HG03558 (cell line): ENCODE measurements around the gene C12orf57.

Experiments used
- ATAC-seq: cut with Tn5 transposase; IDR thresholded peaks from one replicate; pipeline ENCODE4 v1.9.1; 2021; ENCODE audit warnings: moderate number of reproducible peaks; ENCODE audit not compliant: unreplicated experiment; ENCODE audit errors: extremely low read depth

The C12orf57 gene

GRCh38 chr12:6952121-6952862, 8.5 kb downstream of the C12orf57 start:
- no peak for ATAC-seq

- no peak for ATAC-seq
Observed at GRCh38 chr12:6952863-6953441, 9.1 kb downstream of the C12orf57 start.

GRCh38 chr12:6953442-6954315, 9.9 kb downstream of the C12orf57 start:
- ATAC-seq: no peak

- ATAC-seq: no peak
Observed at GRCh38 chr12:6954316-6955107, 10.7 kb downstream of the C12orf57 start.

DNA sequence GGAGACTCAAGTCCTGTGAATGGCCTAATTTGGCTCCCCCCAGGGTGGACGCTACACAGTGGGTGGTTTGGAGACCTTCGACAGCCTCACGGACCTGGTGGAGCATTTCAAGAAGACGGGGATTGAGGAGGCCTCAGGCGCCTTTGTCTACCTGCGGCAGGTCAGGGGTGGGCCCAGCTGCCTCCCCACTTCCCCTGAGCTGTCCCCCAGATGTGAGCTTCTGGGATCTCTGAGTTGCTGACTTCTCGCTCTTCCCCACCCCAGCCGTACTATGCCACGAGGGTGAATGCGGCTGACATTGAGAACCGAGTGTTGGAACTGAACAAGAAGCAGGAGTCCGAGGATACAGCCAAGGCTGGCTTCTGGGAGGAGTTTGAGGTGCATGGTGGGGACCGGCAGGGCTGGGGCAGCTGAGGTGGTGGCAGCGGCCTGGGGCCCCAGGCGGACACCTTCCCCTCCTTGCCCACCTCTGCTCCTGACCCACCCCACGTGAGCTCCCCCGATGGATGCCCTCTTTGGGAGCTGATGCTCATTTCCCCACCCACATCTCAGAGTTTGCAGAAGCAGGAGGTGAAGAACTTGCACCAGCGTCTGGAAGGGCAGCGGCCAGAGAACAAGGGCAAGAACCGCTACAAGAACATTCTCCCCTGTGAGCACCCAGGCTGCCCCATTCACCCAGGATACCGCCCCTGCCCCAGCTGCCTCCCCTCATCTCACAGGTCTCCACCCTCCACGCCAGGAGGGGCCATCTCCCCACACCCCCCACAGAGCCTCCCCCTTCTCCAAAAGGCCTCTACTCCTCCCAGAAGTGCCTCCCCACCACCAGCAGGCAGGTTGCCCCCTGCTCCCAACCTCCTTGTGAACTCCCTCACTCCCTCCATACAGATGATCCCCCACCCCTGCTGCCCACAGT, 11.5 kb downstream of the C12orf57 start:
- no peak for ATAC-seq

DNA sequence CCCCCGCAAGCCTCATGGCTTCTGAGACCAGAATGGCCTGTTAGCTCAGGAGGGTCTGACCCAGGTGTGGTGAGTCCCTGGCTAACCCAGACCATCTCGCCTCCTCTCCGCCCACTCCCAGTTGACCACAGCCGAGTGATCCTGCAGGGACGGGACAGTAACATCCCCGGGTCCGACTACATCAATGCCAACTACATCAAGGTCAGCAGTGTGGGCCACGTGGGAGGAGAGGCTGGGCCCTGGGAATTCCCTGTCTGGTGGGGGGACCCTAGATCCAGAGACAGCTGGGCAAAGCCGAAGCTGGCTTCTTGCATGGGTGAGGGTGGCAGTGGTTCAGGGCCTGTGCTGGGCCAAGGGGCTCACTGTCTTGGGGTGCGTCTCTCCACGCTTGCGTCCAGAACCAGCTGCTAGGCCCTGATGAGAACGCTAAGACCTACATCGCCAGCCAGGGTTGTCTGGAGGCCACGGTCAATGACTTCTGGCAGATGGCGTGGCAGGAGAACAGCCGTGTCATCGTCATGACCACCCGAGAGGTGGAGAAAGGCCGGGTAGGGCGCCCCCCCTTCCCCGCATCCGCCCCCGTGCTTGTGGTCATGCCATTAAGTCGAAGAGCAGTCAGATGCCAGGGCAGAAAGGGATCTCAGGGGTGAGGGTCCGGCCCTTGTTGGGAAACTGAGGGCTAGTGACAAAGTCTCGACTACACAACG, 12.4 kb downstream of the C12orf57 start:
- ATAC-seq: no peak

- no peak for ATAC-seq
Observed at GRCh38 chr12:6957151-6957701, 13.4 kb downstream of the C12orf57 start.

DNA sequence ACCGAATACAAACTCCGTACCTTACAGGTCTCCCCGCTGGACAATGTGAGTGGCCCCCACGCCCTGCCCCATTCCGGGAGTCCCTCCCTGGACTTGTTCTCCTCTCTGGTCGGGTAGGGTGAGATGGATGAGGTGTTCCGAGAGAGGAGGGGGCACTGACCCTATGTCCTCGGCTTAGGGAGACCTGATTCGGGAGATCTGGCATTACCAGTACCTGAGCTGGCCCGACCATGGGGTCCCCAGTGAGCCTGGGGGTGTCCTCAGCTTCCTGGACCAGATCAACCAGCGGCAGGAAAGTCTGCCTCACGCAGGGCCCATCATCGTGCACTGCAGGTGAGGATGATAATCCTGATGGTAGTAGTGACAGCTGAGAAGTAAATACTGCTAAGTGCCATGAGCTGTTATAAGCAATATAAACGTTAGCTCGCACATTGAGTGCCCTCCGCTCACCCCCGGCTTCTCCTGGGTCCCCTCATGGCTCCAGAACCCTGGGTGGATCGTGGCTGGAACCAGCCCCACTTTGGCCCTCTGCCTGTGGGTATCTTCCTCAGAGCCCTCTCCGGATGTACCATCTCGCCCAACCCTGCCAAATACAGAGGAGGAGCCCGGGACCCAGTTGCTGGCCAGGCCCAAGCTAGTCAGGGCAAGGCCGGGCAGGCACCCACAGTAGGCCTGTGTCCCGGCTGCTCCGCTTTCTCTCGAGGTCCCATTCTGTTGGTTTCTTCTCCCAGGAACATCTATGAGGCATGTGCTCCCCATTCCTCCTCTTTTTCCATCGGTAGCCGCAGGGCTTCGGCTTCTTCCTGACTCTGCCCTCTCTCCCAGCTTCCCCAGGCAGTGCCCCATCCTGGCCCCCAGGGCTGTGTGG, 14.2 kb downstream of the C12orf57 start:
- no peak for ATAC-seq

DNA sequence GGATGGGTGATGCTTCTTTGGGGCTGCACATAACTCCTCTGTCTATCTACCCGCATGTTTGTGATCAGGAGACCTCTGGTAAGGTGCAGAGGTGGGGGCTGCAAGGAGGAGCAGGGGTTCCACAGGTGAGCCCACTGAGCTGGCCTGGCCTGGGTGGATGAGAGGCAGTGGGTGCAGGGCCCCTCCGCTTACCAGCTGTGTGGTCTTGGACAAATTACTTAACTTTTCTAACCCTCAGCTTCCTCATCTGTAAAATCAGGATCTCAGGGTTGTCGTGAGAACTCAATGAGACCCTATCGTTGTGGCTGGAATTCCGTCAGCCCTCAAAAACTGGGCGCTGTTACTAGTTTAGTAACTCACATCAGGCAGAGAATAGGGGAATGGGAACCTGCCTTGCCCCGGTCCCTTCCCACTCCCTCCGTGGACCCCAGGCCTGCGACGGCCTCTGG, 14.8 kb downstream of the C12orf57 start:
- ATAC-seq: no peak

GRCh38 chr12:6959058-6959804, 15.4 kb downstream of the C12orf57 start:
- no peak for ATAC-seq

DNA sequence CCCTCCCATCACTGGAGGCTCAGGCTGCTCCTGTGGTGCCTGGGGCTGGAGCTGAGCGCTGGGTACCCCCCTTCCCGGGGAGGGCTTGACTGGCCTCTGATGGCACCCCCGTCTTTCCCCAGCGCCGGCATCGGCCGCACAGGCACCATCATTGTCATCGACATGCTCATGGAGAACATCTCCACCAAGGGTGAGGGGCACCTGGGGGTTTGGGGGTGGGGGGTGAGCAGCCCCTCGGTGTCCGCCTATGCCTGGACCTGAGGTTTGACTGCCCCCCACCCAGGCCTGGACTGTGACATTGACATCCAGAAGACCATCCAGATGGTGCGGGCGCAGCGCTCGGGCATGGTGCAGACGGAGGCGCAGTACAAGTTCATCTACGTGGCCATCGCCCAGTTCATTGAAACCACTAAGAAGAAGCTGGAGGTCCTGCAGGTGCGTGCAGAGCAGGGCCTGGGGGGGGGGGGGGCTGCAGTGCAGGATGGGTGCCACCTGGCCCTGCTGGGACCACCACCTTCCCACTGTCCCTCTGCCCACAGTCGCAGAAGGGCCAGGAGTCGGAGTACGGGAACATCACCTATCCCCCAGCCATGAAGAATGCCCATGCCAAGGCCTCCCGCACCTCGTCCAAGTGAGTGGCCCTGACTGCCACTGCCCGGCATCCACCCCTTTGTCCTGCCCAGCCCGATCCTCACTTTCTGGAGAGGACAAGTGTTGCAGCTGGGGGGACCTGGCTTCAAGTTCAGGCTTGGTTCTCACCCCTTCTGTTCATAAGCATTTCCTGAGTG, 16.2 kb downstream of the C12orf57 start:
- no peak for ATAC-seq

DNA sequence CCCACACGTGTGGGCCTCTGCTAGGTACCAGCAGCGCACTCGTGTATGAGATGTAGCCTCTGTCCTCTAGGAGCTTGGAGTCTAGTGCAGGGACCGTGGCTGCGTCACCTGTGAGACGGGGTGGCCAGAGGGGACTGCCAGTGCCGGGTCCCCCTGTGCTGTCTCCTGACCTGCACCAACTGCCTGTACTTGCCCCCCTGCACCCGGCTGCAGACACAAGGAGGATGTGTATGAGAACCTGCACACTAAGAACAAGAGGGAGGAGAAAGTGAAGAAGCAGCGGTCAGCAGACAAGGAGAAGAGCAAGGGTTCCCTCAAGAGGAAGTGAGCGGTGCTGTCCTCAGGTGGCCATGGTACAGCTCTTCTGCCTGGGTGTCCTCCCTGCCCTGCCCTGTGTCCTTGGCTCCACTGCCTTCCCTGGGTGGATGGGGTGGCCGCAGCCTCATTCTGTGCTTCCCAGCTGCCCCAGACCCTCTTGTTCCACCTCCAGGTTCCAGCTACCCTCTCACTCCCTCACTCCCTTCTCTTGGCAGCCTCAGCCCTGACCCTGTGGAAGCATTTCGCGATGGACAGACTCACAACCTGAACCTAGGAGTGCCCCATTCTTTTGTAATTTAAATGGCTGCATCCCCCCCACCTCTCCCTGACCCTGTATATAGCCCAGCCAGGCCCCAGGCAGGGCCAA, 16.9 kb downstream of the C12orf57 start:
- ATAC-seq: no peak

DNA sequence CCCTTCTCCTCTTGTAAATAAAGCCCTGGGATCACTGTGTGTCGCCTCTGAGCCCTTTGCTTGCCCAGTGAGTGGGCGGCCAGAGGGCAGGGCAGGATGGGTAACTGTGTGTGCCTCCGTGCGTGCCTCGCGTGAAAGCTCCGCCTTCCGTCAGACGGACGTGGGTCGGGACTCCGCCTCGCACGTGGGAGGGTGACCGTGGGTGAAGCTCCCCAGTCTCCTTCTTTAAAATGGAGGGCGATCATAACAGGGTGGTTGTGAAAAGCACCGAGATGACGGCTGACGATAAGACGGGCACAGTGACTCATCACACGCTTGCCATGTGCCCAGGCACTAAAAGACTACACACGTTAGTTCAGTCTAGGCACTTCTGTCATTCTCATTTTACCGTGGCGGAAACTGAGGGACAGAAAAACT, 17.5 kb downstream of the C12orf57 start:
- no peak for ATAC-seq

GRCh38 chr12:6961695-6962284, 18.0 kb downstream of the C12orf57 start:
- no peak for ATAC-seq
